Glomerular endothelial cell (primary cell): ENCODE measurements around the gene PON3. TPM values are rescaled to one million over a fixed set of nuclear protein-coding genes. Genes with fewer than 3 reads are reported as not detected.

Experiments
- DNase-seq: peaks from one replicate; pipeline ENCODE4 v3.0.0-alpha.2; 2011; ENCODE audit warnings: low read depth, low spot score; ENCODE audit errors: extremely low read depth
- total RNA-seq: library from RNA; depleted of rRNA; stranded (reverse); fragments of >200 nt; gene quantifications from 2 replicates; pipeline ENCODE4 v1.2.3, GENCODE V29; 2015

The PON3 gene
- total RNA-seq, 1 donor from 2014 or later, result not detected

DNA sequence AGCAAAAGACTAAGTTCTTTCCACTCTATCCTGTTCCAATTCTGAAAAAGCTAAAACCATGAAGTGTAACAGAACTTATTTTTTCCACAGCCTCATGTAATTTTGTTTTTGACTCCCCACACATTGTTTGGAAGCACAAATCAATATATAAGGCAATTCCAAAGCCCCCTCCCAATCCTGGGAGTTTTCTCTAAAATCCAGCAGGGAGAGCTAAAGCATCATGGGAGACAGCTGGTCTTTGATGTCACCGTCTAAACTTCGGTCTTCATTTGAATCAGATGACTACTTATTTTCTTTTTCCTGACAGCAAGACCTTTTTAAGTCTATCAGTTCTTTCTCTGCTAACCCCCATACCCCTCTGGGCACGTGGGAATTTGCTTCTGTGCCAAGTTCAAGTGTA lies 38.6 kb downstream of the PON3 start:
- no peak for DNase-seq

DNA sequence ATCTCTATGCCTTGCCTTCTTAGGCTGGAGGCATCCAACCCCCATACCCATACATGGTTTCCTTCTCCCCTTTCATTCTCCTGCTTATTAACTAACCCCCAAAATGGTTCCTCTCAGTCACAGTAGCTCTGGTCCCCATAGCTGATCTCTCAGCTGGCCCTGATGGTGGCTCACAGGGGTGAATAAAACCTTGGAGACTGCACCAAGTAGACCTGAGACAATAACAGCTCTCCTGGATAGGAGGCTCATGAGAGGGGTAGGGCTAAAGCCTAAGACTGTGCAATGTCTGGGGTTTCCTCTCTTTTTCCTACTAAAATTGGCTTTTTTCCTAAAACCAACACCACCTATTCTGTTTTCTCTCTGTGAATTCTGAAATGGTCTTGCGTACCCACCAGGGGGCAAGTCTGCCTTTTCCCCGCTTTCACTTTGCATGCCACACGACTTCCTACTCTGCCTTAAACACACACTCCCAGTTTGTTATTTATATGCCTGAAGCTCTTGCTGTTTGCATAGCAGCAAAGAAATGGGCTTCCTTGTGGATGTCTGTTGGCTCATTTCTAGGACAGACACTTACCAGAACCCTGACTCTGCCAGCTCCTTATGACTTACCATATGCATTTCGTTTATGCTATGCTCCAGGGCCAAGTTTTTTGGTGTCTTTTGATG lies 53.4 kb downstream of the PON3 start:
- no peak for DNase-seq

DNA sequence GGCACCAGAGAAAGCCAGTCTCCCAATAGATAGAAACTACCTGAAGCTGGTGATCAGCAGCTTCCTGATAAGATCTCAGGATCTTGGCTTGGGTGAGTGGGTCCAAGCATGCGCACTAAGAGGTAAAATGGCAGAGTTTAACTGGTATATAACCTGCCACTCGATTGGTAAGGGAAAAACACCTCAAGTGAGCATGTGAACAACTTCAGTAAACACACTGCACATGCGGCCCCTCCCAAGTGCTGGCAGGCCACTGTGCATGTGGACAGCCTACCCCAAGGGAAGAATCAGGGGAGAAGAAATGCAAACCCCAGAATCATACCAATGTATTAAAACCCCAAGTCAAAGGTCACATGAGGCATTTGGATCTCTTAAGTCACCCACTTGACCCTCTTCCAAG lies 54.1 kb downstream of the PON3 start:
- DNase-seq, result no peak

DNA sequence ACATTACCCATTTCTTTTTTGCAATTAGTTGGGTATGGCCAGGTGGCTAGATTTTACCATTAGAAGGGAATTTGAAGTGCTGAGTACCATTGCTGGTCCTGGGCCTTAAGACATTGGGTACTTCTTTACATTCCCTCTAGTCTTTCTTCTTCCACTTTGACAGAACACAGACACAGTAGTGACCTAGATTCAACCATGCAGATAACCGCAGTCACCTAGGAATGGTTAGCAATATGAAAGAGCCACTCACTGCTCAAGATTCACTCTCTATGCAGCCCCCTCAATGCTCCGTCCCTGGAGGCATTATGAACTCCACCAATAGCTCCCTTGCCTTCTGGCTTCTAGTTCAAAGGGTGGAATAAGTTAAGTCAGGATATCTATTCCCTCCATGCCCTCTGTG lies 55.7 kb downstream of the PON3 start:
- DNase-seq, result no peak

DNA sequence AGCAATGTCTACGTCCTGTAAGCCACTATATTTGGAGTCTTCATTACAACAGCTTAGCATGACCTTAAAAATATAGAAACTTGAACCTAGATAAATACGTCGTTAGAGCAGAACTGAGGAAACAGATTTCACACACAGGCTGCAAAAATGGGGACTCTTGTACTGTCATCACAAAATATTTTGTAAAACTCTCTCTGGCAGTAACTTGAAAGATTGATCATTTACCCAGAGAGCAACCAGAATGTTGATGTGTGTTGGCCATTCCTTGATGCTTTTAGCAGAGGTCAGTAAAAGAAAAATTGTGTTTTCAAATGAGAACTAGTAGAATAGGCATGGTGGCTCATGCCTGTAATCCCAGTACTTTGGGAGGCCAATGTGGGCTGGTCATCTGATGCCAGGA lies 57.3 kb downstream of the PON3 start:
- no peak for DNase-seq

DNA sequence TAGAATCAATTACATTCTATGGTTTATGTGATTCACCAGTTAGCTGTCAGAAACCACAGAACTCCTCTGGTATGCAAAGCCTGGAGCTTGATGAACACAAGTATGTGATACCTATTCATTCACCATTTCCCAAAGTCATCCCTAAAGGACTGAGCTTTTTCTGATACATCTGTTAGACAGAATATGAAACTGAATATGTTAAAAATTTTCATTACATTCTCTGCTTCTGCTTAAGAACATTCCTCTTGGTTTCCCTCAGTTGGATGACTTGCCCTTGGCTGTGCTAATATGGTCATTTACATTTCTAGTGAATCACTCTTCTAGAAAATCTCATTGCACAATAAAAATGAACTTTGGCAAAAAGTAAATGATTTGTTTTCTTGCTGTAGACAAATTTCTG lies 61.1 kb downstream of the PON3 start:
- DNase-seq, result no peak

DNA sequence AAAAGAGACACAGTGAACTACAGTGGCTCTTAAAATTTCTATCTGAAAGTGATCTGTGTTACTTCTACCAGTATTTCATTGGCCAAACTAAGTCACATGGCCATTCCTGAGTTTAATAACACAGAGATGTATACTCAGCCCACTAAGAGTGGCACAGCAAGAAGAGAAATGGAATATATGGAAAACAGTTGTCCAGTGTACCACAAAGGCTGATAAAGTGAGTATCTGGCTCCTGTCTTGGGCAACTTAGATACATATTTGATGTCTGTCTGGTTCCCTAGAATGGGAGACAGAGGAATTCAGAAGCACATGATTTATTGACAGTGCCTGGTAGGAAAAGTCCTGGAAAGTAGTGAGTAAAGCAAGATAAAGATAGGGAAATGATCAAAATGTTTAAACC lies 61.7 kb downstream of the PON3 start:
- DNase-seq, result no peak

DNA sequence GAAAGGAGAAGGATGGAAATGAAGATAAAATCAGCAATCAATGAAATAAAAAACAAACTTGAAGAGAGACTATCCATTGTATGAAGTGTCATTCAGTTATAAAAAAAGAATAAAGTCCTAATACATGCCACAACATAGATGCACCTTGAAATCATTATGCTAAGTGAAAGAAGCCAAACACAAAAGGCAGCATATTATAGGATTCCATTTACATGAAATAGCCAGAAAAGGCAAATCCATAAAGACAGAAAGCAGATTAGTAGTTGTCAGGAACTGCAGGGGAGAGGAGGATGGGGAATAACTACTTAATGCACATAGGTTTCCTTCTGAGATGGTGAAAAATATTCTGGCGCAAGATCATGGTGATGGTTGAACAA lies 65.2 kb downstream of the PON3 start:
- DNase-seq, result no peak

DNA sequence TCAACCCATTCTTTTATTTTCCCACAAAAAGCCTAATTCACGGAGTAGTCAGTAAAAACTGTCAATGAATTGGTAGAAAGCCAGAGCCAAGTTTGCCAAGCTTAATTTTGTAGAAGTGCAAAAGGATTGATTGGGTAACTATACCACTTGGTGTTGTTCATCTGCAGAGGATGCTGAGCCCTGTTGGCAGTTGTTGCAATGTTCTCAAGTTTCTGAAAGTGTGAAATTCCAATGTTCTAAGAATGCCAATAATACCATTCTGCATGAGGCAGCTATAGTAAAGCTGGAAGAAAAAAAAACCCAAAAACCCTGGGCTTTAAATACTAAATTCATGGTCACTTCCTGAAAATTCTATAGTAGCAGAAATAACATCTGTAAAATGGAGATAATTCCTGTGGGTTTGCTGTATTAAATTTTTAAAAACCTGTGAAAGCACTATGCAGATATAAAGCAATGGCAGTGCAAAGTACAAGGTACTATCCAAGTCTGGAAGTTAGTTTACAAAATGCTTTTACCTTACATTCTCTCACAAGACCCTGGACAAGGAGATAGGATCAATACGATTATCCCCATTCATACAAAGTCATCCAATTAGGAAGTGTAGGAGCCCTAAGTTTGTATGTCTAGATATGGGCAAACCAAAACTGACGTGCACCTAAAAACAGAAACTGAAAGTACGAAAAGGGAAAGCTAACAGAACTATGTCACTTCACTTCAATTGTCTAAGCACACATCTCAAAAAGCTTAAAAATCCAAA lies 65.8 kb downstream of the PON3 start:
- DNase-seq, result peak; percentile 2

DNA sequence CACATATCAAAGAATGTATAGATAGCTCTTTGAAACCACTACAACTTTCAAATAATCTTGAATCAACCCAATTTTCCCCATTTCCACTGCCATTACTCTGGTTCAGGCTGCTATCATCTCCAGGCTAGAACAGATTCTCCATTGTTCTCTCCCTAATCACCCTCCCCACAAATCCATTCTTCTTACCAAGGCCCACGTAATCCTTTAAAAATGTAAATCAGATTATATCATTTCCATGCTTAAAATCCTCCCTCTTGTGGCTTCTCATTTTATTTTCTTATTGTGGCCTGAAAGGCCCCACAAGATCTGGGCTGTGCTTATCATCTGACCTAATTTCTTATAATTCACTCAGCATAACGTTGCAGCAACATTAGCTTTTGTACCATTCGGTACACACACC lies 68.8 kb downstream of the PON3 start:
- no peak for DNase-seq

DNA sequence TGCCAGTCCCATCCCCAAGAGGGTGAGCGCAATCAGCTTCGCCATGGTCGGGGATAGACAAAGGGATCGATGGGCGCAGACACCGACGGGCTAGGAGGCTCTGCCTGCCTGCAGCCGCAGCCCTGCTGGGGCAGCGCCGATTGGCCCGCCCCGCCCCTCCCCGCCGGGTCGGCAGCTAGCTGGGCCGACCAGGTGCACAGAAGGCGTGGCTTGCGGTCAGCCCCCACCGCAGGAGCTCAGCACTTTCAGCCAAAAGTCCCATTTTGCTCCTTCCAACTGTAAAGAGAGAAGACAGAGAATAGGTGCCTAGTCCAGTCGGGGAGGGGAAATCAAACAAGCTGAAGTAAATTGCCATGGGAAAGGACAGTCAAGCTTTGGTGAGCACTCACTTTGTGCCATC lies 71.7 kb downstream of the PON3 start, which contains the start of gene PON1:
Gene PON1, minus strand, starts transcription at position 102 of the 400 bp plus-strand sequence. Its CDS starts 57 bp downstream, at position 45.
- DNase-seq, result no peak

DNA sequence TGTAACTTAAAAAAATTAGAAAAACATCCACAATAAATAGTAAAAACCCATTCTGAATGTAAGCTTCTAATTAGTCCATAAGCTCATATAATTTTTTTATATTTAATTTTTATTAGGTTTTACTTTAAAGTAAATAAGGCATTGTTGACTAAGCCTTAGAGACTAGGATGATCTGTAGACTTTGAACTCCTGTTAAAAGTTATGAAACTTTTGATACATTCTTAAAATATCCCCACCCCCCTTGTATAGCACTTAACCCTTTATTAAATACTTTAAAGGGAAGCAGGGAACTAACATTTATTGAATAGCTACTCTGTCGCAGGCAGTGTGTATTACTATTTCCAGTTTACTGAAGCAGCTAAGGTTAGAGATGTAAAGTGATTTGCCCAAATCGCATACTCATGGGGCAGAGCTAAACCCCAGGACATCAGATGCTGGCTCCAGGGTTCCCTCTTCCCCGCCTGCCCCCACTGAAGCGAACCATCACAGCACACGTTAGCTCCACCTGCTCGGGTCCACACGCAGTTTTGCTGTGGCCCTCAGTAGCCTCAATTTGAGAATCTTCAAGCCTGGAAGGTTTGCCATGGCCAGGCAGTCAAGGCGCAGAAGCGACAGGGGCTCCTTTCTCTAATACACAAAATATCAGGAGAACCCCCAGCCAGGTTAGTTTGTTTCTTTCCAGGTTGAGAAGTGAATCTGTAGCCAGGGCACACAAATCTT lies 72.6 kb downstream of the PON3 start:
- no peak for DNase-seq

DNA sequence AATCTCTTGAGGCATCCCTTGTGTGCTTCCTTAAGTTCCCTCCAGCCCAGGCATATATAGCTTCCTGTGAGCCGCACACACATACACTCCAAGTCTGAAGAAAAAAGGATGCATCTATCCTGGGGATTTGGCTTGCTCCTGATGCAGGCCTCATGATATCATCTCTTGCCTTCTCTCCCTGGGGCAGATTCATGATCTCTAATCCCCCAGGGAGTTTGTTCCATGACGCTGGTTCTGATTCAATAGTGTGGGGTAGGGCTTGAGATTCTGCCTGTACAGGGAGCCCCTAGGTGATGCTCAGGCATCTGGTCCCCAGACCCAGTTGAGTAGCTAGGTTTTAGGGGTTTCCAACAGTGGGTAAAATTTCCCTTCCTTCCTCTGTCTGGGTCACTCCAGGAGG lies 73.3 kb downstream of the PON3 start:
- no peak for DNase-seq

DNA sequence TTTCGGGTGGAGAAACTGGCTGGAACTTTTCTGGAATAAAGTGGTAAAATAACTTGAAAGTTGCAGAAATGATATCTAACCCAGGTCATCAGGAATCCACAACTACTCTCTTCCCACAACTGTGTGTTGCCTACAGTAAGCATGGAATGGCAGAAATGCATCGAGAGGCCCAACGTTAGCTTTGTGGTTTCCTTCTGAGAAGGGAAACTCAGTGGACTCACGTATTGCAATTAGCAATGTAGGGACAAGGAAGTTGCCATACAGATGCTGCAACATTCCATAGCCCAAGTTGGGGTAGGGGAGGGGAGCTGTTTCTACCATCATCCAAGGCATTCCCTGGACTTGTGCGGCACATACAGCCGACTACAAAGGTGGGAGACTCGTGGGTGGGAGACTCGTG lies 73.8 kb downstream of the PON3 start:
- no peak for DNase-seq

DNA sequence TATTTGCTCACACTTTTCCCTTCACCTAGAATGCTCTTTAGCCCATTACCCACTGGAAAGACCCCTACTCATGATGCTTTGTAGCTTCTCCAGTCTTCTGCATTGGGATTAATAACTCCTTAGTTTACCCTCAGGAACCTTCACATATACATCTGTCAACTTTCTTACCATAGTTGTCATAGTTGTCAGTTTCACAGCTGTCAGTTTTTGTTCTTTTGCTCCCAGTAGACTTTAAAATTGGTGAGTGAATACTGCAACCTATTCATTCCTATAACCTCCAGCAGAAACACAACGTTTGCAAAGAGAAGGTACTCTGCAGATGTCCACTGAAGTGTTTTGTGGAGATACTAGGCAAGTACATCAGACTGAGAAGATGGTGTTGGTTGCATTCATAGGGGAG lies 74.5 kb downstream of the PON3 start:
- no peak for DNase-seq

DNA sequence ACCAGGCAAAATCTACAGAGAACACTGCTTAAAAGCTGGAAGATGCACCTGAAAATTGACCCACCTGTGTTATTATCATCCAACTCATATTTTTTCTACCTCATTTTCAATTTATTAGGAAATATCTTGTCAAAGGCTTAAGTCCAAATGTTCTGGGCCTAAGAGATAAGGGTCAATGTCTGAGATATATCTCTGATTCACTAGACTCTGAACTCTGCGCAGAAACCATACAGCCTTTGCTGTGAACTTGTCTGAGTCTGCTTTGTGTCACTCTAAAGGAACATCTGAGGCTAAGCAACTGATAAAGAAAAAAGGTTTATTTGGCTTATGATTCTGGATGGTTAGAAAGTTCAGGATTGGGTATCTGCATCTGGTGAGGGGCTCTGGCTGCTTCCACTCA lies 75.5 kb downstream of the PON3 start:
- no peak for DNase-seq

DNA sequence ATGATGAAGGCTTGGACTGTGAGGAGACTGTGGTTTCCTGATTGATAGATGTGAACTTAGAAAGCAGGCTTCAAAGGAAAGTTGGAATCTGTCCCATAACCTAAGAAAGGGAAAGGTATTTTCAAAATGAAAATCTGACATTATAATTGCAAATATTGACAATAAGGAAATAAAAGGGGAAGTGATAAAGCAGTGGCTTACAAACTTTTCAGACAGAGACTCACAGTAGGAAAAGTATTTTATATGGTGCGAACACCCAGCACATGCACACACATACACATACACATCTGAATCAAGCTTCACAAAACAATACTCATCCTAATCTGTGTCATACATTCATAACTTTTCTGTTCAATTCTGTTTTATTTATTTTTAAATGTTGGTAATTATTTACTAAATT lies 76.6 kb downstream of the PON3 start:
- no peak for DNase-seq

DNA sequence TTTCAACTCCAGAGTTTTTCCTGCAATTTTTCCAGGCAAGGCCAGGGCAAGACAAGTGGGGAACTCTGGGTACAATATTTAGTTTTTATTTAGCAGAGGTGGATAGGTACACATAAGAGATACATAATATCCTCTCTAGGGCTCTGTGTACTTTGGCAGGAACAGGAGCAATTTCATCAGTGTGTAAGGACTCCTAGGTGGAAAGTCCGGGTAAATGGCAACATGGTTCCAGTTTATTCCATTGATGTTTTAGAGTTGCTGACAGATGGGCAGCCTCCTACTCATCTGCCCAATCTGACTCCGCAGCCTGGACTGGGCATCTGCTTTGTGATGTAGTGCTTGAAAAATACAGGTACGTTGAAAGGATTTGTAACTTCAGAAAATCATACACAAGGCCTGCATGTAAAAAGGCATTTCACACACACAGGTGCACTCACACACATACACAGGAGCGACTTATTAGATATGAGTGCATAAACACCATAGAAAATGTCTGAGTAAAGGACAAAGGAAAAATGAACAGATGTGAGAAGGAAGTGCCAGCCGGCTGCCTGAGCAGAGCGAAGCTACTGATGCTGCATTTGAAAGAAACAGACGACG lies 77.6 kb downstream of the PON3 start:
- DNase-seq, result no peak

DNA sequence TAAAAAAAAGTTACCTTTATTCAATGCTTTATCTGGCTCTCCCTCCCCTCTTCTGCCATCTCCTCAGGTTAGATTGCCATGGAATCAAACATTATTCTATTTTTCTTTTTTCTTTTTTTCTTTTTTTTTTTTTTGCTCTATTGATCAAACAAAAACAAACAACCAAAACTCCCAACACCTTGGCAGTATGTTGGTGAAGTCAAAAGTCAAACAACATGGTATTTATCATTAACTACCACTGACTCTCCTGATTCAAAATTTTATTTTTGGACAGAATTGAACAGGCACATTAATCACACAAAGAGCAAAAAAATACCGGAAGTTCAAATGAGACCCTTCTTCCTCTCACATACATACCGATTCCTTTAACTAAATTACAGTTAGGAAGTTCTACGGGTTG lies 78.2 kb downstream of the PON3 start:
- no peak for DNase-seq

DNA sequence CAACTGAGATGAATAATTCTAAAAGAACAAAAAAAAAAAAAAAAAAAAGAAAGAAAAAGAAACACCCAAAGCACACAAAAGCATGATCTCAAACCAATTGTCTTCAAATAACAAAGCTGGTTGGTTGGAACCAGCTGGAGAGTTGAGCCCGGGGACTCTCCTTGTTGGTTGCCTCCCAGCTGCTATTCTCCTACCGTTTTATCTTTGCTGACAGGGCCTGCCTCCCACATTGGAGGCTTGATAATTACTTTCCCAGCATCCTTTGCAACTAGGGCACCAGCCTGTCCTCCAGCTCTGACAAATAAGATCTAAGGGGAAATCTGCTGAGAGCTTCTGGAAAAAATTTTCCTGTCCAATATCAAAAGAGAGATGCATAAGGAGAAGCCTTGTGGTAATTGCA lies 78.6 kb downstream of the PON3 start:
- DNase-seq, result no peak

DNA sequence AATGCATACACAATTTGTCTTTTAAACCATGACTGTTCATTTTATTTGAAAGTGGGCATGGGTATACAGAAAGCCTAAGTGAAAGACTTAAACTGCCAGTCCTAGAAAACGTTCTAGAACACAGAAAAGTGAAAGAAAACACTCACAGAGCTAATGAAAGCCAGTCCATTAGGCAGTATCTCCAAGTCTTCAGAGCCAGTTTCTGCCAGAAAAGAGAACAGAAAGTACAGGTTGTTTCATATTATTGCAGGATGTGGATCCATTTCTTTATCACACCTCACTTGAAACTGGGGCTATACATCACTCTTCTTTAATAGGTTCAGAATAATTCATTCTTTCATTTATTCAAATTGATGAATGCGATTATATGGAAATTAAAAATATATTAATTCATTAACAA lies 79.6 kb downstream of the PON3 start:
- DNase-seq, result no peak

DNA sequence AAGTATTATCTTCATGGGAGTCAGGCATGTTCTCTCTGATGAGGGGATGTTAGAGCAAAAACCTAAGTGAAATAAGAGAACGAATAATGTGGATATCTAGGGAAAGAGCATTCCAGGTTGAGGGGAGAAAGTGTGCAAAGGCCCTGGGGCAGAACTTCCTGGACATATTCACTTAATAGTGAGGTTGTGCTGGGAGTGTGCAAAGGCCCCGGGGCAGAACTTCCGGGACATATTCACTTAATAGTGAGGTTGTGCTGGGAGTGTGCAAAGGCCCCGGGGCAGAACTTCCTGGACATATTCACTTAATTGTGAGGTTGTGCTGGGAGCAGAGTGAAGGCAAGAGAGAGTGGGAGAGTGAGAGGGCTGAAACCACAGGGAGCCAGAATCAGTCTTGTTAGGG lies 83.6 kb downstream of the PON3 start:
- no peak for DNase-seq
